ENCODE measurements around the gene DBET. TPM values are rescaled to one million over a fixed set of nuclear protein-coding genes. Genes with fewer than 3 reads are reported as not detected.
"Not testable (repeated sequence)": the region's sequence is repeated elsewhere in the genome, so short reads cannot be mapped to it uniquely, and the experiment has no call there.

Gene DBET
- total RNA-seq (2014; rRNA removed; shearing (Covaris generic)): not detected in 2 replicates

DNA sequence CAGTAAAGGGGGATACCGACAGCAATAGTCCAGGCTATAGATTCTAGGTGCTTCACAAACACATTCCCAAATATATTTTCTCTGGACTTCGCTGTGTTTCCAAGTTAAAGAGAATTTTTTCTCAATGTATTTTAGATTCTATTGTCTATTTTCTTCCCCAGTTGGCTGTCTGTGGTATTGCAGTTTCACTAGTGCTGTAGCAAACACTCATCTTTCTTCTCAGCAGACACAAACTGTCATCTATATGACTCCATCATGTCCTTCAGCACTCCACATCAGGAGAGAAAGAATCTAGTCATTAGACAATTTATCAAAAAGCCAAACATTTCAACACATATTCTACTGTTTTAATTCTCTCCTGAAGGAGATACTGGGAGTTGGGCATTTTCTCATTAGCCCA is at the start of gene DBET:
Gene DBET, plus strand, starts transcription at position 161 of the 400 bp plus-strand sequence.
- not testable (repeated sequence) for DNase-seq (ENCODE audit: low spot score)

GRCh38 chr4:190014771-190015537 is 49.3 kb upstream of the DBET start:
- no peak for DNase-seq (ENCODE audit: low spot score)

DNA sequence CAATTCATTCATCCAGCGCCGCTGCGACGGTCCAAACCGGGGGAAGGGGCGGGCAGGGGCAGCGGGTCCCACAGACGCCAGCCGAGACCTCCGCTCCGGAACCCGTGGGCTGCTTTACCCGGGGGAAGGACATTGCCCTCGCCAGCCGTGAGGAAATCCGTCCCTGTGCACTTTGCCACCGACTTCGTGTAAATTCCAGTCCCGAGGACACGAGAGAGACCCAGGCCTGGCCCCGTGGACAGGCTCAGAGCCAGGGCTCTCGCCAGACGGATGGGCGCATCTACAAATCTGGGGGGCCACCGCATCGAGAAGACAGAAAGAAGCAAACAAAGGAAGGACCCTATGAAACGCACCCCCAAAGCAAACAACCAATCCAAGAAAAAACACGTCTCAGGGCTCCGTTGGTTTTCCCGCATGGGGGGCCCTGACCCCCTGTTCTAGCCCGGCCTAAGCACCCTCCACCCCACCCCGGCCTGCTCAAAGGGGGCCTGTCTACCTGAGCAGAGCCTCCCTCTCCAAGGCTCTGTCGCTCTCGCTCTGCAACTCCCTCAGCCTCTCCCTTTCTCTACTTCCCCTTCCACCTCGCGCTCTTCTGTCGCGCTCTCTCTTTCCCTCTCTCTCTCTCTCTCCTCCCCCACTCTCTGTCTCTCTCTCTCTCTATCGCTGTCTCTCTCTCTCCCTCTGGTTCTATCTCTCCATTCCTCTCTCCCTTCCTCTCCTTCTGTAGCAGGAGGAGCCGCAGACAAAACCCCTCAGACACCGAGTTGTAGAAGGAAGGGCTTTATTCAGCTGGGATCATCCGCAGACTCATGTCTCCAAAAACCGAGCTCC is 48.5 kb upstream of the DBET start:
- no peak for DNase-seq (ENCODE audit: low spot score)

DNA sequence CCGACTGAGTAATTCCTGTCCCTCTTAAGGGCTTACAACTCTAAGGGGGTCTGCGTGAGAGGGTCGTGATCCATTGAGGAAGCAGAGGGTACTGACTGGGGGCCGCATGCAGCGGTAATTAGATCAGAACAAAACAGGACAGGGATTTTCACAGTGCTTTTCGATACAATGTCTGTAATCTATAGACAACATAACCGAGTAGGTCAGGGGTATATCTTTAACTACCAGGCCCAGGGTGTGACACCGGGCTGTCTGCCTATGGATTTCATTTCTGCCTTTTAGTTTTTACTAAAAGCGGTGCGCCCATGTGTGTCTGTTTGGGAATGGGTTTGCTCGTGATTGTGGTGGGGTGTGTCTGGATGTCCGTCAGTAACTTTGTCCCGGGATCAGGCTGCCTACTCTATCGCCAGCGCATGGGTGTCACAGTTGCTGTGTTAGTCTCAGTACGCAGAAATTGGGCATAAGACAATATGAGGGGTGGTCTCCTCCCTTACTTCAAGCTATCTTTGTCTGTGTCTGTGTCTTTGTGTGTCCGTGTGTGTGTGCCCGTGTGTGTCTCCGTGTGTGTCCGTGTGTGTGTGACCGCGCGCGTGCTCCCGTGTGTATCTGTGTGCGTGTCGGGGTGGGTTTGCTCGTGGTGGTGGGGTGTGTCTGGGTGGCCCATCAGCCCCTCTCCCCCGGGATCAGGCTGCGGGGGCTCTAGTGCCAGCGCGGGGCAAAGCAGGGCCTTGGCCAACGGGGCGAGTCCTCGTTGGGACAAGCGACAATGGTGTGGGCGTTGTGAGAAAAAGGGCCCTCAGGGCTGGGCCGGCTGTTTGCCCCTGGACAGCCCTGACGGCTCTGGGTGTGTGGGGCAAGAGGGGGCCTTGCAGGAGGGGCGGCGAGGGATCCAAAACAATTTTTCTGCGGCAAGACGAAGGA is 47.7 kb upstream of the DBET start:
- no peak for DNase-seq (ENCODE audit: low spot score)

GRCh38 chr4:190017357-190018200 is 46.7 kb upstream of the DBET start:
- DNase-seq (ENCODE audit: low spot score): no peak

DNA sequence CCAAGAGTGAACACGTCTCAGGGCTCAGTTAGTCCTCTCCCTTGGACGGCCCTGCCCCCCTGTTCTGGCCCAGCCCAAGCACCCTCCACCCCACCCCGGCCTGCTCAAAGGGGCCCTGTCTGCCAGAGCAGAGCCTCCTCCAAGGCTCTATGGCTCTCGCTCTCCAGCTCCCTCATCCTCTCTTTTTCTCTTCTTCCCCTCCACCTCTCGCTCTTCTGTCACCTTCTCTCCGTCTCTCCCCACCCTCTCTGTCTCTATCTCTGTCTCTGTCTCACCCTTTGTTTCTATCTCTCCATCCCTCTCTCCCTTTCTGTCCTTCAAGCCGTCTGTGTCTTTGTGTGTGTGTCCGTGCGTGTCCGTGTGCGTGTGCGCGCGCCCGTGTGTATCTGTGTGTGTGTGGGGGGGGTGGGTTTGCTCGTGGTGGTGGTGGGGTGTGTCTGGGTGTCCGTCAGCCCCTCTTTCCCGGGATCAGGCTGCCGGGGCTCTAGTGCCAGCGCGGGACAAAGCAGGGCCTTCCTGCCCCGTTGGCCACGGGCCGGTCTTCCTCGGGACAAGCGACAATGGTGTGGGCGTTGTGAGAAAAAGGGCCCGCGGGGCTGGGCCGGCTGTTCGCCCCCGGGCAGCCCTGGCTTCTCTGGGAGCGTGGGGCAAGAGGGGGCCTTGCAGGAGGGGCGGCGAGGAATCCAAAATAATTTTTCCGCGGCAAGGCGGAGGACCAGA is 45.9 kb upstream of the DBET start:
- DNase-seq (ENCODE audit: low spot score): no peak

- no peak for DNase-seq (ENCODE audit: low spot score)
These were observed 45.1 kb upstream of the DBET start for GRCh38 chr4:190019023-190019858.

- not testable (repeated sequence) for DNase-seq (ENCODE audit: low spot score)
These were observed 44.3 kb upstream of the DBET start for GRCh38 chr4:190019859-190020463.

GRCh38 chr4:190020790-190021717 is 43.2 kb upstream of the DBET start:
- DNase-seq (ENCODE audit: low spot score): no peak

DNA sequence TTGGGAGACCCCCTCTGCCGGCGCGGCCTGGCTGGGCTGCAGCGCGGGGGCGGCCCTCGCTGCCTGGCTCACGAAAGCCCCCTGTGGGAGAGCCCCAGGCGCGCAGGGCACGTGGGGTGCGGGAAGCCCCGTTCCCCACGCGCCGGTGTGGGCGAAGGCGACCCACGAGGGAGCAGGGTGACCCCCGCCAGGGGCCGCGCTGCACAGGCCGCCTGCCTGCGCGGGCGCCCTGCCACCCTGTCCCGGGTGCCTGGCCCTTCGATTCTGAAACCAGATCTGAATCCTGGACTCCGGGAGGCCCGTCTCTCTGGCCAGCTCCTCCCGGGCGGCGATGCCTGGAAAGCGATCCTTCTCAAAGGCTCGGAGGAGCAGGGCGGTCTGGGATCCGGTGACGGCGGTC is 42.3 kb upstream of the DBET start:
- DNase-seq (ENCODE audit: low spot score): not testable (repeated sequence)

- DNase-seq (ENCODE audit: low spot score): not testable (repeated sequence)
These were observed 41.6 kb upstream of the DBET start for GRCh38 chr4:190022614-190023281.

GRCh38 chr4:190027156-190027555 is 37.1 kb upstream of the DBET start, which contains the start of gene FRG2:
TSS of gene FRG2 (minus strand) at chr4:190027256. CDS start at chr4:190027204, 52 bp downstream.
- not testable (repeated sequence) for DNase-seq (ENCODE audit: low spot score)

GRCh38 chr4:190031264-190031663 is 33.0 kb upstream of the DBET start:
- not testable (repeated sequence) for DNase-seq (ENCODE audit: low spot score)

DNA sequence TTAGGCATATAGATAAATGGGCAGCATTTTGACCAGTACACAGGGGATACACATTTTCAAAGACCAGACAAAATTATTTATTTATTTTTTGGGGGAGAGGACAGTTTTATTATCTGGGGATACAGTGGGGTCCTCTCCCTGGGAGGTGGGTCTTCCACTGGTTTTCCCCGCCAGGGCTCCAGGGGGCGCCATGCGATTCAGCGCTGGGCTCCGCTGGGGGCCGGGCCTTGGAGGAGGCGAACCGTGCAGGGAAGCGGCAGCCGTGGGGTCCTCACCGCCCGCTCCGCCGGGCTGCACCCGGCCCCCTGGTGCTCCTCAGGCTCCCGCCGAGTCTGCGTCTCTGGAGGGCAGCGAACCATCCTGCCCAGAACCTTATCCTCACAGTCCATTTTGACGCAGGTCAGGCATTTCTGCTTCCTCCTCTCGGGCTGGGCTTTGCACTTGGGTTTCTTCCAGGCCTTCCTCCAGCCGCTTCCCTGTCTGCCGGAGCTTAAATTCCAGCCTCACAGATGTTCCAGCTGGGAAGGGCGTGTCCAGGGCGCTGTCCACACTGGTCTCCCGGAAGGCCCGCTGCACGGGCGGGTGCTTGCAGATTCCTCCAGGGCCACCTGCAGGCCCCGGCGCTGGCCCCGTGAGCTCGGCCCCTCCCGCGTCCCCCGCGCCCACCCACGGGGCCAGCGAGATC is 26.5 kb upstream of the DBET start:
- not testable (repeated sequence) for DNase-seq (ENCODE audit: low spot score)

DNA sequence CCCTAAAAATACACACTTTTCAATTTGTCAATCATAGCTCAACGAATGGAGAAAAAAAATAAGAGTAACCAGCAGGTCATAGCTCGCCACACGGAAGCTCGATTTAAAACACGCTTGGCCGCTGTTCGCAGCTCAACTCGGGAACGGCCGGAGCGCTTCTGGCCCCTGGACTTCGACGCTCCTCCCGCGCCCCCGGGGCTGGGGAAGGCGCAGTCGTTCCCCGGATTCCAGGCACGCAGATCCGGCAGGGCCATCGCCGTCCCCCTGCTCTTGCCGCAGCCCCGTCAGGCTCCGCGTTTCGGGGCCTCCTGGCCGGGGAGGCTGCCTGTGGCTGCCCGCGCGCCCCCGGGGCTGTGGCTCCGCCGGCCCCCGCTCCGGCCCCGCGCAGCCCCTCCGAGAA is 23.4 kb upstream of the DBET start:
- DNase-seq (ENCODE audit: low spot score): not testable (repeated sequence)

DNA sequence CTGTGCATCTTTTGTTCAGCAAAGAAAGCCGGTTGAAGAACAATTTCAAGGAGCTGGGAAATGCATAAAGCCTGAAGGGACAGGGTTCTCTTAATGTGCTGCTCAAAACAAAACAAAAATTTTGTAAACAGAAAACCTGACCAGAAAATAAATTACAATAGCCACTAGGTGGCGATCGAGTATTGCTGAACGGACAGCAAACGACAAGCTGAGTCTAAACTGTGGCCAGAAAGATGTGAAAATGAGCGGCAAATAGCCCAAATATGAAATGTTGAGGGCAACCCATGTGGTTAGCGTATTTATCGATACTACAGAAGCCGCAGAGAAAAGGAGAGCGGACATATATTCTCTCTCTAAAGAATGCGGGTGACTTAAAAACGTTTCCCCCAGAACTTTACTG is 16.7 kb upstream of the DBET start:
- not testable (repeated sequence) for DNase-seq (ENCODE audit: low spot score)
